HepG2 (cell line): ENCODE data around the gene ATXN2. TPM values are rescaled to one million over a fixed set of nuclear protein-coding genes. Genes with fewer than 3 reads are reported as not detected.

ENCODE experiments used
- CAMTA2 ChIP-seq: sonication (generic); formaldehyde crosslinking; IDR thresholded peaks from 2 replicates; pipeline ENCODE4 v1.4.0; 2020; ENCODE audit warnings: mild to moderate bottlenecking, missing genetic modification reagents, borderline replicate concordance
- EZH2 ChIP-seq: conservative IDR thresholded peaks from 2 replicates; pipeline ENCODE4 v1.6.1; 2012; ENCODE audit warnings: mild to moderate bottlenecking, low read depth, low read length, moderate library complexity
- HDAC6 ChIP-seq: fragments of 200-600 bp; sonication (generic); IDR thresholded peaks from 2 replicates; pipeline ENCODE4 v1.7.0; 2017; ENCODE audit warnings: mild to moderate bottlenecking, antibody characterized with exemption, low read length, low read depth
- HNF4G ChIP-seq, 2 experiments: sonication (generic) in 1 of 2; formaldehyde crosslinking in 1 of 2; IDR thresholded peaks; 2 replicates each; pipeline versions ENCODE4 v1.4.0 to v1.6.1; 2011 to 2020; ENCODE audit warnings: borderline replicate concordance in 2 of 2, low read depth in 2 of 2, mild to moderate bottlenecking in 2 of 2, low read length in 1 of 2, missing genetic modification reagents in 1 of 2, moderate library complexity in 1 of 2
- IKZF4 ChIP-seq: sonication (generic); formaldehyde crosslinking; IDR thresholded peaks from 2 replicates; pipeline ENCODE4 v1.5.1; 2020; ENCODE audit warnings: borderline replicate concordance, mild to moderate bottlenecking, low read depth, missing genetic modification reagents; ENCODE audit errors: not compliant biosample characterization
- PRMT3 ChIP-seq: sonication (generic); formaldehyde crosslinking; IDR thresholded peaks from 2 replicates; pipeline ENCODE4 v1.8.1; 2022; ENCODE audit warnings: low read depth, mild to moderate bottlenecking, moderate library complexity, missing genetic modification reagents, borderline replicate concordance
- ZBTB21 ChIP-seq: sonication (generic); formaldehyde crosslinking; IDR thresholded peaks from 2 replicates; pipeline ENCODE4 v1.4.0; 2020; ENCODE audit warnings: missing genetic modification reagents
- ZEB1 ChIP-seq: IDR thresholded peaks from 2 replicates; pipeline ENCODE4 v1.6.1; 2012; ENCODE audit warnings: mild to moderate bottlenecking, low read depth, inconsistent platforms; ENCODE audit not compliant: insufficient replicate concordance
- ZMAT3 ChIP-seq: sonication (generic); formaldehyde crosslinking; conservative IDR thresholded peaks from 2 replicates; pipeline ENCODE4 v1.7.0; 2021; ENCODE audit warnings: missing genetic modification reagents
- ZMYM2 ChIP-seq: sonication (generic); formaldehyde crosslinking; IDR thresholded peaks from 2 replicates; pipeline ENCODE4 v1.8.0; 2022; ENCODE audit warnings: mild to moderate bottlenecking, missing genetic modification reagents
- ZNF121 ChIP-seq: sonication (generic); formaldehyde crosslinking; IDR thresholded peaks from 2 replicates; pipeline ENCODE4 v1.5.0; 2020; ENCODE audit warnings: mild to moderate bottlenecking, missing genetic modification reagents
- ZNF652 ChIP-seq: IDR thresholded peaks from 2 replicates; pipeline ENCODE4 v1.6.1; 2016; ENCODE audit warnings: low read depth, borderline replicate concordance
- polyA plus RNA-seq, 8 experiments: library from polyadenylated mRNA; depleted of rRNA in 3 of 8; stranded (reverse) in 7 of 8; unstranded in 1 of 8; fragments of >200 nt; fragmentation: Illumina TruSeq in 4 of 8; extraction: Trizol in 4 of 8; gene quantifications; 2 replicates each; pipeline versions ENCODE4 v1.2.1 to v1.2.3, GENCODE V29; 2011 to 2016; ENCODE audit warnings: low read depth in 4 of 8, missing spikeins in 1 of 8, mixed read lengths in 1 of 8; ENCODE audit not compliant: insufficient read depth in 1 of 8
- total RNA-seq, 5 experiments: library from RNA; depleted of rRNA; stranded (reverse); fragments of >200 nt; fragmentation: Illumina TruSeq; extraction: Trizol; gene quantifications; 2 replicates each; pipeline ENCODE4 v1.2.3, GENCODE V29; 2016; ENCODE audit warnings: low read depth in 1 of 5
- TF ChIP-seq, protein P1 (sequence below): sonication (generic); formaldehyde crosslinking; IDR thresholded peaks from 2 replicates; pipeline ENCODE4 v1.4.0; 2020; ENCODE audit warnings: missing genetic modification reagents, borderline replicate concordance
- TF ChIP-seq, protein P2 (sequence below): sonication (generic); formaldehyde crosslinking; IDR thresholded peaks from 2 replicates; pipeline ENCODE4 v1.8.0; 2022; ENCODE audit warnings: low read depth, missing genetic modification reagents
- TF ChIP-seq, protein P3 (sequence below): sonication (generic); formaldehyde crosslinking; IDR thresholded peaks from 2 replicates; pipeline ENCODE4 v1.4.0; 2020; ENCODE audit warnings: missing genetic modification reagents
- TF ChIP-seq, protein P4 (sequence below): sonication (generic); formaldehyde crosslinking; IDR thresholded peaks from 2 replicates; pipeline ENCODE4 v1.5.0; 2020; ENCODE audit warnings: missing genetic modification reagents, mild to moderate bottlenecking, borderline replicate concordance
- TF ChIP-seq, protein P5 (sequence below): sonication (generic); formaldehyde crosslinking; IDR thresholded peaks from 2 replicates; pipeline ENCODE4 v1.4.0; 2020; ENCODE audit warnings: missing genetic modification reagents, borderline replicate concordance

Gene ATXN2
- total and polyA plus RNA-seq, 2 of the 13 experiments (the other 11 are each of a cell fraction or from before 2014, with no cell fraction given), result 18.1 to 27.1 TPM

DNA sequence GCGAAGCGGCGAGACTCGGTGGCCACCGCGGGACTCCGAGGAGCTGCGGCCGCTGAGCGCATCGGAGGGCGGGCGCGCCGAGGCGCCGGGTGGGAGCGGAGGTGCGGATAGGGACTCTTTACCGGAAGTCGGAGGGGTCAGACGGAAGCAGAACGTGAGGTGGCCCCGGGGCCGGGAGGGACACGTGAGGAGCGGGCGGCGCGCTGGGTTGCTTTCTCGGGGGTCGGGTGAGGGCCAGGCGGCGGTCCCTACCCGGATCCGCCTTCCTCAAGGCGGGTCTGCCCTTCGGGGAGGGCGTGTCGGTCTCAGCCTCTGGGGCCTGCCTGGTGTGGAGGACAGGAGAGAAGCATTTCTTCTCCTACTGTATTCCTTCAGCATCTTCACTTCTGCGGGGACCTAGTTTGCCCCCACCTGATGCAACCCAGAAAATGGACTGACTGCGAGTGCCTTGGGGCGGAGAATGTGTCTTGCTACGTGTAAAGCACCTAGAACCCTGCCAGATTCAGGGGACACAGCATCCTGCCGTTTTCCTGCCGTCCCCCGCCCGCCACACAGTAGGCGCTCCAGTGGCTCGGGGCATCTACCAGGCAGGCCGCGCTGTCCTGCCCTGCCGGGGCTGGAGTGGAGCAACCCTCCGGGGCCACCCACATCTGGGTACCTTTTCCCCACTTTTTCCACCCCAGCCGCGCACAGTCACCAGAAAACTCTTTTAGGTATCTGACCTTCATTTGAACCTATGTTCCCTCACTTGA lies 514 bp upstream of the ATXN2 start (continued):
- TF ChIP-seq, protein P1, sequence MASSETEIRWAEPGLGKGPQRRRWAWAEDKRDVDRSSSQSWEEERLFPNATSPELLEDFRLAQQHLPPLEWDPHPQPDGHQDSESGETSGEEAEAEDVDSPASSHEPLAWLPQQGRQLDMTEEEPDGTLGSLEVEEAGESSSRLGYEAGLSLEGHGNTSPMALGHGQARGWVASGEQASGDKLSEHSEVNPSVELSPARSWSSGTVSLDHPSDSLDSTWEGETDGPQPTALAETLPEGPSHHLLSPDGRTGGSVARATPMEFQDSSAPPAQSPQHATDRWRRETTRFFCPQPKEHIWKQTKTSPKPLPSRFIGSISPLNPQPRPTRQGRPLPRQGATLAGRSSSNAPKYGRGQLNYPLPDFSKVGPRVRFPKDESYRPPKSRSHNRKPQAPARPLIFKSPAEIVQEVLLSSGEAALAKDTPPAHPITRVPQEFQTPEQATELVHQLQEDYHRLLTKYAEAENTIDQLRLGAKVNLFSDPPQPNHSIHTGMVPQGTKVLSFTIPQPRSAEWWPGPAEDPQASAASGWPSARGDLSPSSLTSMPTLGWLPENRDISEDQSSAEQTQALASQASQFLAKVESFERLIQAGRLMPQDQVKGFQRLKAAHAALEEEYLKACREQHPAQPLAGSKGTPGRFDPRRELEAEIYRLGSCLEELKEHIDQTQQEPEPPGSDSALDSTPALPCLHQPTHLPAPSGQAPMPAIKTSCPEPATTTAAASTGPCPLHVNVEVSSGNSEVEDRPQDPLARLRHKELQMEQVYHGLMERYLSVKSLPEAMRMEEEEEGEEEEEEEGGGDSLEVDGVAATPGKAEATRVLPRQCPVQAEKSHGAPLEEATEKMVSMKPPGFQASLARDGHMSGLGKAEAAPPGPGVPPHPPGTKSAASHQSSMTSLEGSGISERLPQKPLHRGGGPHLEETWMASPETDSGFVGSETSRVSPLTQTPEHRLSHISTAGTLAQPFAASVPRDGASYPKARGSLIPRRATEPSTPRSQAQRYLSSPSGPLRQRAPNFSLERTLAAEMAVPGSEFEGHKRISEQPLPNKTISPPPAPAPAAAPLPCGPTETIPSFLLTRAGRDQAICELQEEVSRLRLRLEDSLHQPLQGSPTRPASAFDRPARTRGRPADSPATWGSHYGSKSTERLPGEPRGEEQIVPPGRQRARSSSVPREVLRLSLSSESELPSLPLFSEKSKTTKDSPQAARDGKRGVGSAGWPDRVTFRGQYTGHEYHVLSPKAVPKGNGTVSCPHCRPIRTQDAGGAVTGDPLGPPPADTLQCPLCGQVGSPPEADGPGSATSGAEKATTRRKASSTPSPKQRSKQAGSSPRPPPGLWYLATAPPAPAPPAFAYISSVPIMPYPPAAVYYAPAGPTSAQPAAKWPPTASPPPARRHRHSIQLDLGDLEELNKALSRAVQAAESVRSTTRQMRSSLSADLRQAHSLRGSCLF (CRISPR knock-in tag), result no peak
- TF ChIP-seq, protein P2, sequence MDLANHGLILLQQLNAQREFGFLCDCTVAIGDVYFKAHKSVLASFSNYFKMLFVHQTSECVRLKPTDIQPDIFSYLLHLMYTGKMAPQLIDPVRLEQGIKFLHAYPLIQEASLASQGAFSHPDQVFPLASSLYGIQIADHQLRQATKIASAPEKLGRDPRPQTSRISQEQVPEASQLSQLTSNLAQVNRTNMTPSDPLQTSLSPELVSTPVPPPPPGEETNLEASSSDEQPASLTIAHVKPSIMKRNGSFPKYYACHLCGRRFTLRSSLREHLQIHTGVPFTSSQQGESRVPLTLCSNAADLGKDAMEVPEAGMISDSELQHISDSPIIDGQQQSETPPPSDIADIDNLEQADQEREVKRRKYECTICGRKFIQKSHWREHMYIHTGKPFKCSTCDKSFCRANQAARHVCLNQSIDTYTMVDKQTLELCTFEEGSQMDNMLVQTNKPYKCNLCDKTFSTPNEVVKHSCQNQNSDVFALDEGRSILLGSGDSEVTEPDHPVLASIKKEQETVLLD (CRISPR knock-in tag), result peak; percentile 86
- TF ChIP-seq ZEB1, result no peak
- TF ChIP-seq PRMT3 (CRISPR knock-in tag), result peak; percentile 39; the same call in 1 of the 2 replicates
- TF ChIP-seq HNF4G (IDR thresholded peaks at IDR 0.05; ENCODE audit: borderline replicate concordance, low read depth, low read length), result no peak
- TF ChIP-seq HNF4G (CRISPR knock-in tag; IDR thresholded peaks at IDR 0.05; ENCODE audit: borderline replicate concordance, low read depth), result no peak
- TF ChIP-seq ZNF652 (CRISPR knock-in tag), result no peak
- TF ChIP-seq ZMAT3, result 0 out of 2 replicates have a peak, but pooled peaks have one; percentile 18
- no peak for TF ChIP-seq HDAC6
- no peak for TF ChIP-seq ZMYM2
- no peak for TF ChIP-seq CAMTA2
- TF ChIP-seq ZBTB21 (CRISPR knock-in tag), result no peak
- TF ChIP-seq, protein P3, sequence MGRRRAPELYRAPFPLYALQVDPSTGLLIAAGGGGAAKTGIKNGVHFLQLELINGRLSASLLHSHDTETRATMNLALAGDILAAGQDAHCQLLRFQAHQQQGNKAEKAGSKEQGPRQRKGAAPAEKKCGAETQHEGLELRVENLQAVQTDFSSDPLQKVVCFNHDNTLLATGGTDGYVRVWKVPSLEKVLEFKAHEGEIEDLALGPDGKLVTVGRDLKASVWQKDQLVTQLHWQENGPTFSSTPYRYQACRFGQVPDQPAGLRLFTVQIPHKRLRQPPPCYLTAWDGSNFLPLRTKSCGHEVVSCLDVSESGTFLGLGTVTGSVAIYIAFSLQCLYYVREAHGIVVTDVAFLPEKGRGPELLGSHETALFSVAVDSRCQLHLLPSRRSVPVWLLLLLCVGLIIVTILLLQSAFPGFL, result no peak
- TF ChIP-seq, protein P4, sequence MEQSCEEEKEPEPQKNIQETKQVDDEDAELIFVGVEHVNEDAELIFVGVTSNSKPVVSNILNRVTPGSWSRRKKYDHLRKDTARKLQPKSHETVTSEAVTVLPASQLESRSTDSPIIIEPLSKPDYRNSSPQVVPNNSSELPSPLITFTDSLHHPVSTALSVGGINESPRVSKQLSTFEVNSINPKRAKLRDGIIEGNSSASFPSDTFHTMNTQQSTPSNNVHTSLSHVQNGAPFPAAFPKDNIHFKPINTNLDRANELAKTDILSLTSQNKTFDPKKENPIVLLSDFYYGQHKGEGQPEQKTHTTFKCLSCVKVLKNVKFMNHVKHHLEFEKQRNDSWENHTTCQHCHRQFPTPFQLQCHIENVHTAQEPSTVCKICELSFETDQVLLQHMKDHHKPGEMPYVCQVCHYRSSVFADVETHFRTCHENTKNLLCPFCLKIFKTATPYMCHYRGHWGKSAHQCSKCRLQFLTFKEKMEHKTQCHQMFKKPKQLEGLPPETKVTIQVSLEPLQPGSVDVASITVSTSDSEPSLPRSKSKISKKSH (CRISPR knock-in tag), result no peak
- TF ChIP-seq, protein P5, sequence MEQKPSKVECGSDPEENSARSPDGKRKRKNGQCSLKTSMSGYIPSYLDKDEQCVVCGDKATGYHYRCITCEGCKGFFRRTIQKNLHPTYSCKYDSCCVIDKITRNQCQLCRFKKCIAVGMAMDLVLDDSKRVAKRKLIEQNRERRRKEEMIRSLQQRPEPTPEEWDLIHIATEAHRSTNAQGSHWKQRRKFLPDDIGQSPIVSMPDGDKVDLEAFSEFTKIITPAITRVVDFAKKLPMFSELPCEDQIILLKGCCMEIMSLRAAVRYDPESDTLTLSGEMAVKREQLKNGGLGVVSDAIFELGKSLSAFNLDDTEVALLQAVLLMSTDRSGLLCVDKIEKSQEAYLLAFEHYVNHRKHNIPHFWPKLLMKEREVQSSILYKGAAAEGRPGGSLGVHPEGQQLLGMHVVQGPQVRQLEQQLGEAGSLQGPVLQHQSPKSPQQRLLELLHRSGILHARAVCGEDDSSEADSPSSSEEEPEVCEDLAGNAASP (CRISPR knock-in tag), result peak; percentile 16; the same call in 1 of the 2 replicates
- TF ChIP-seq IKZF4, result no peak
- peak; percentile 81 for TF ChIP-seq ZNF121
- no peak for TF ChIP-seq EZH2
